Kidney glomerular epithelial cell (primary cell): ENCODE results near the gene USP32.

Source experiments
- DNase-seq: peaks from one replicate; lab custom pipeline; 2025; lab: John Stamatoyannopoulos, UW

The USP32 gene

GRCh38 chr17:60153606-60154390 lies 238.1 kb downstream of the USP32 start:
- DNase-seq, result no peak

DNA sequence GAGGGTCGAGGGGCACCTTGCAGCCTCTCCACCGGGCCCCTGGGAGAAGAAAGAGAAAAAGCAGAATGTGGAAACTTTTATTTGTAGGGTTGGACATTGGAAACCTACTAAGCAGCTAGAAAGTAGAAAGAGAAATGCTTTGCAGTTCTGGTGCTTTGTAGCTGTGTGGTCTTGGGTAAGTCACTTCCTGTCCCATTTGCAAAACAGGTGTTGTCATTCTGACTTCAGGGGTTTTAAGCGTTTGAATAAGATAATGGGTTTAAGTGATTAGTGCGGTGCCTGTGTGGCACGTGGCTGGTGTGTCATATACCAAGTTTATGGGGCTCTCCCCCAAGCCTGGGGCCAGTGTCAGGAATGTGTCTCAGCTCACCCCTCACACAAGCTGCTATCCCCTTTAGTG lies 240.6 kb downstream of the USP32 start:
- DNase-seq, result no peak

DNA sequence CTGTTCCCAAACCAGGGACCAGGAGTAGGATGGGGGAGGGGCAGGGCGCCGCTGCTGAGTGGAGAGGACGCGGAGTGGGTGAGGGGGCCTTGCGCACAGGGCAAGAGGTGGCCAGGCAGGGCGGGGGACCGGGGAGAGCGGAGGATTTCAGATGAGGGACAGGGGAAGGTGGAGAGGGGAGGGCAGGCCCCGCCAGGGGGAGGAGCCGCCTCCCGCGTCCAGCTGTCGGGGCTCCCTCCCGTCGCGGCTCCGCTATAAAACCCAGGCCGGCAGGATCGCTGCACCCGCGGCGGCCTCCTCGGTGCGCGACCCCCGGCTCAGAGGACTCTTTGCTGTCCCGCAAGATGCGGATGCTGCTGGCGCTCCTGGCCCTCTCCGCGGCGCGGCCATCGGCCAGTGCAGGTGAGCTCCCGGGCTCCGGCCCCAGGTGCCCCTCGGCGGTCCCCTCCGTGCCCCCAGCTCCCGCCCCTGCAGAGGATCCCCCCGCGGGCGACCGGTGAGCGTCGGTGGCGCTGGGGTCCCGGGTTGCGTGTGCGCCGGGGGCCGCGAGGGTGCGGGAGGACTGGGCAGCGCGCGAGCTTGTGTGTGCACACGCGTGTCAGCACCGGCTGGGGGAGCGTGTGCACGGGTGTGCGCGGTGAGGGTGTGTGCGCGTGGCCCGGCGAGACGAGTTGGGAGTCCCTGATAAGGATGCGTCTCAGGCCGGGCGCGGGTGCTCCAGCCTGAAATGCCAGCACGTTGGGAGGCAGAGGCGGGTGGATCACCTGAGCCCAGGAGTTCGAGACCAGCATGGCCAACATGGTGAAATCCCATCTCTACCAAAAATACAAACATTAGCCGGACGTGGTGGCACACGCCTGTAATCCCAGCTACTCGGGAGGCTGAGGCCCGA lies 242.0 kb downstream of the USP32 start, which contains the start of gene CA4:
CA4 (plus strand) TSS at position 283 of the 892 bp plus-strand sequence; CDS start at position 345, 62 bp downstream.
- no peak for DNase-seq

DNA sequence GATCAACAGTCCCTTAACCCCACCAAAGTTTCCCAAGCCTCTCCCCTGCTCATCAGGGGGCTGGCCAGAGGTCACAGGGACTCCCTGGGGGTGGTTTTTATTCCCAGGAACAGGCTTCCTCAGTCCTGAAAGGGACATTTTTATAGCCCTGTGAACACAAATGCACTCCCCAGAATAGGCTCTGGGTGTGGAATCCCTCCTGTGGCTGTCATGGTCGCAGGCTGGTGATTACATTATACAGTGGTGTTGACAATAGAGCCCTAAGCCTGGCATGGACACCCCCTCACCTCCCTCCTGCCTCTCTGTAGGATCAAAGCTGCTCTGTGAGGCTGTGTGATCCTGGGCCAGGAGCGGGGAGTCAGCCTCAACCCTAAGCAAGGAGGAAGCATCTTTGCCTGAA lies 243.6 kb downstream of the USP32 start:
- DNase-seq, result no peak

GRCh38 chr17:60147553-60148223 lies 244.2 kb downstream of the USP32 start:
- DNase-seq, result no peak

DNA sequence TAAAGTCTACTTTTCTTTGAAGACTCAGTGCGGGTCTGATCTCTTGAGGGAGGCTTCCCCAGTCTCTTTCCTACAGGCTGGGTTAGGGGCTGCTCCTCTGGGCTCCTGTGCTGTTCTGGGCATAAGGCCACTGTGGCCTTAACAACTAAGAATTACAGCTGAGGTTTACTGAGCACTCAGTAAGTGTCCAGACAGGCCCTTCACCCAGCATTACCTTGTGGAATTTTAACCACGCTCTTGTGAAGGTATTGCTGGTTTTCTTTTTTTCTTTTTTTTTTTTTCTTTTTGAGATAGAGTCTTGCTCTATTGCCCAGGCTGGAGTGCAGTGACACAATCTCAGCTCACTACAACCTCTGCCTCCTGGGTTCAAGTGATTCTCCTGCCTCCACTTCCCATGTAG lies 245.7 kb downstream of the USP32 start:
- no peak for DNase-seq

GRCh38 chr17:60145006-60145935 lies 246.7 kb downstream of the USP32 start:
- no peak for DNase-seq

GRCh38 chr17:60142872-60143499 lies 248.9 kb downstream of the USP32 start:
- DNase-seq, result peak; percentile 90

DNA sequence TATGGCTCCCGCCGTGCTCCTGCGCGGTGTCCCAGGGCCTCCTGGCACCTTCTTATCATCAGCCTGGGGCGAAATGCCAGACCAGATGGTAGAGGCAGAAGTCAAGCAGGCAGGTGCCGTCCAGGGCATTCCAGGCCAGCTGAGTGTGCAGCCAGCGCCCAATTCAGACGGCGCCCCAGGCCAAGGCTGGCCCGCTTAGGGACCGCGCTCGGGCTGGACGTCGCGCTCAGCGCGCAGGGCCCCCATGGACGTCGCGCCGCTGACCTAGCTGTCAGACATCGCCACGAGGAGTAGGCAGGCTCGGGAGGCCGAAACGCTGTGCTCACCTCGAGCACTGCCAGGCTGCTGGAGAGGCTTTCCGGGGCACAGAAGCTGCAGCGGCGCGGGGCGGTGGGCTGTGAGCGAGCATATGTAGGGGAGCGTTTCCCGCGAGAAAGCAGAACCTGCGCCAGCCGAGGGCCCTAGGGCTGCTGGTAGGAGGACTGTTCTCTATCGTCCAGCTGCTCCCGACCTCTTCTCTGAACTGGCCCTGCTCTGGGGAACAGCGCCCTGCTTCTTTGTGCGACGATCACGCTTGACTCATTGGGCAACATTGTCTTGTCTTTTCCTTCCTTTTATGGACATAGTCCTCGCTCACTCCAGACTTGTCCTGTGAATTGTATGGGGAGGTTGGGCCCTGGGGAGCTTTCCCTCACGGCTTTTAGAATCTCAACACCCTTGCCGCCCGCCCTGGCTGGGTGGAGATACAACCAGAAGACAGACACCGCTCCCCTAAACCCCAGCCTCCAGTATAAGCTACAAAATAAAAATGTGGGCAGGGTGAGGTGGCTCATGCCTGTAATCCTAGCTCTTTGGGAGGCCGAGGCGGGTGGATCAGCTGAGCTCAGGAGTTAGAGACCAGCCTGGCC lies 250.6 kb downstream of the USP32 start:
- DNase-seq, result no peak

GRCh38 chr17:60139438-60140285 lies 252.3 kb downstream of the USP32 start:
- DNase-seq, result peak; percentile 5

- DNase-seq, result no peak
Measured at GRCh38 chr17:60138769-60139437, 253.0 kb downstream of the USP32 start.

GRCh38 chr17:60137731-60138130 lies 254.2 kb downstream of the USP32 start:
- no peak for DNase-seq

GRCh38 chr17:60135951-60136666 lies 255.8 kb downstream of the USP32 start:
- no peak for DNase-seq

GRCh38 chr17:60135151-60135950 lies 256.6 kb downstream of the USP32 start:
- peak; percentile 82 for DNase-seq

DNA sequence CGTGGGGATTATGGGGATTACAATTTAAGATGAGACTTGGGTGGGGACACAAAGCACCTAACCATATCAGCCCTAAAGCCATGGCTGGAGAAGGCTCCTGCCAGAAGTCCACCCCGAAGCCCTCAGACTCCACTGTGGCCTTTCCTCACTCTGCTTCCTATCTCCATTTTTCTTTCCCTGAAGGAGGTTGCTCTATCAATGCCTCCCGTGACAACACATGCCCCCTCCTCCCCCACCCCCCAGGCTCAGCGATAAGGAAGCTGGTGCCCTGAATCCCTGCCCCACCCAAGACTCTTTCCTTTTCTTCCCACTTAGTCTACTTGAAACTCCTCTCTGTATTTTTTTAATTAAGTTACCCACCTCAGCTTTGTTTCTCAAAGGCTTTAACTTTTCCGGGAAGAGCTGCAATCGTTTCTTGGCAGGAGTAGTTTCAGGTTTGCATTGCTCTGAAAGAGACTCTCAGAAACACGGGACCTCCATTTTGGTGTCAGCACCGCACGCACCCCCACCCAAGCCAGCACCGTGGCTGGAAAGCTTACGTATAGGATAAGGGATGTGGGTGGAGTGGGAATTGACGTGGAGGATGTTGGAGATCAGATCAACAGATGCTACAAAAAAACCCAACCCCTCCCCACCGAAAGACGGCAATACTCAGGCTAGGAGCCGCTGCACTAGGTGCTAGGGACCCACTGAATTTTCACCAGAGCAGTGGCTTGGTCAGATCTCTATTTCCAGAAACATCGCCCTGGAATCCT lies 257.4 kb downstream of the USP32 start:
- no peak for DNase-seq

- DNase-seq, result no peak
Measured at GRCh38 chr17:60130466-60130865, 261.5 kb downstream of the USP32 start.
